Measurements from ENCODE around the gene HABP2. TPM values are rescaled to one million over a fixed set of nuclear protein-coding genes. Genes with fewer than 3 reads are reported as not detected.
A peak's percentile ranks its signal among the peaks of the same experiment; 100 is the strongest.

The HABP2 gene
- polyA plus RNA-seq, 4 donors, result 0.89 to 16.3 (median 1.9) TPM; not detected in 1

DNA sequence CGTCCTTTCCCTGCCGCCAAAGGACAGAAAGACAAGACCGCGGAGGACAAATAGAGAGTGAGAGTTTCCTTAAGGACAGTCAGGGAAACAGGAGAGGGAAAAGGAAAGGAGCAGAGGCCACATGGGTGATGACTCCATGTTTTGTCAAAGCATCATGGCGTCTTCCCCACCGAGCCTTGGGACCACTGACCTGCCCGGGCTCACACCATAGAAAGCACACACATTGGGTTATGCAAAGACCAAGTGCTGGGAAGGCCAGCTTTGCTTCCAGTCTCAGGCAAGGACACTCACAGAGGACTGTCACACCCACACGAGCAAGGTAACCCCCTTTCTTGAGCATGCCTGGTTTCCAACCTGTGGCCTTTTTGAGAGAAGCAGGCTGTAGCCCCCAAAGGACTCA, 23.3 kb upstream of the HABP2 start:
- Histone ChIP-seq H3K9me3 (ENCODE audit: control insufficient read depth in 2 of 2, insufficient read depth in 1 of 2, low read depth in 1 of 2, low read length in 1 of 2) (no peaks in the 10 kb centered on the region), H3K27me3 (ENCODE audit: control insufficient read depth in 3 of 3, insufficient read depth in 3 of 3, low read length in 3 of 3) (no peaks in the 10 kb centered on the region), H3K27ac (ENCODE audit: low read depth in 1 of 3, low read length in 2 of 3) (no peak overlapping the region), H3K4me1 (ENCODE audit: control insufficient read depth in 3 of 3, insufficient read depth in 2 of 3, low read depth in 1 of 3, low read length in 2 of 3) (no peaks in the 10 kb centered on the region), H3K4me3 (ENCODE audit: low read depth in 1 of 3, low read length in 3 of 3) (no peak overlapping the region), H3K36me3 (ENCODE audit: control insufficient read depth in 3 of 3, insufficient read depth in 2 of 3, low read depth in 1 of 3, low read length in 3 of 3) (no peaks in the 10 kb centered on the region)
- no peak for FAIRE-seq
- 87 to 93% (median 93%) methylated on average over 8 of the region's 8 CpGs for WGBS, 3 donors
- no peak for DNase-seq

- 82 to 91% (median 88%) methylated on average over 13 of the region's 13 CpGs for WGBS, 3 donors
- no peak overlapping the region for H3K4me3 ChIP-seq (ENCODE audit: low read depth in 1 of 3, low read length in 3 of 3)
Measured at GRCh38 chr10:113530476-113530875, 22.4 kb upstream of the HABP2 start.

DNA sequence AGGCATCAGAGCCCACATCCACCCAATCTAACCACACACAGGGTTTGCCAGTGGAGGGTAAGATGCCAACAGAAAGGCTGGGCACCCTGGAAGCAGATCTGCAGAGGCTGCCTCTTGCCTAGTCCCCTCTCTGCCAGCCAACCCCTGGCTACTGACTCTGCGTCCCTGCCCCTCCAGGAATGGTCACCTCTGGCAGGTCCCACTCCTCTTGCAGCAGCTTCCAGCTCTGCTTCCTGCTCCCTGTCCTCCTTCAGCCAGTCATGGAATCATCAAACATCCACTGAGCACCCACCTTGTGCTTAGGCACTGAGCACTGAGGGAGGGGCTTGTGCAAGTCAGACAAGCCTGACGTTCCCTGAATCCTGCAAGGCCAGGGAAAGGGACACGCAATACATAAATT, 20.1 kb upstream of the HABP2 start:
- DNase-seq (no peak), FAIRE-seq (no peak)
- WGBS, 3 donors, result 83 to 95% (median 95%) methylated on average over 3 of the region's 3 CpGs
- Histone ChIP-seq H3K4me3 (ENCODE audit: low read depth in 1 of 3, low read length in 3 of 3) (no peak overlapping the region), H3K9me3 (ENCODE audit: control insufficient read depth in 2 of 2, insufficient read depth in 1 of 2, low read depth in 1 of 2, low read length in 1 of 2) (no peaks in the 10 kb centered on the region), H3K4me1 (ENCODE audit: control insufficient read depth in 3 of 3, insufficient read depth in 2 of 3, low read depth in 1 of 3, low read length in 2 of 3) (peaks cover 0 to 3% (median 0%) of the 10 kb centered on the region in 3 donors), H3K27ac (ENCODE audit: low read depth in 1 of 3, low read length in 2 of 3) (no peak overlapping the region), H3K36me3 (ENCODE audit: control insufficient read depth in 3 of 3, insufficient read depth in 2 of 3, low read depth in 1 of 3, low read length in 3 of 3) (no peaks in the 10 kb centered on the region), H3K27me3 (ENCODE audit: control insufficient read depth in 3 of 3, insufficient read depth in 3 of 3, low read length in 3 of 3) (no peaks in the 10 kb centered on the region)

More at GRCh38 chr10:113530476-113530875, 22.4 kb upstream of the HABP2 start:
- no peak for FAIRE-seq
- Histone ChIP-seq H3K27me3 (ENCODE audit: control insufficient read depth in 3 of 3, insufficient read depth in 3 of 3, low read length in 3 of 3) (no peaks in the 10 kb centered on the region), H3K4me1 (ENCODE audit: control insufficient read depth in 3 of 3, insufficient read depth in 2 of 3, low read depth in 1 of 3, low read length in 2 of 3) (no peaks in the 10 kb centered on the region), H3K36me3 (ENCODE audit: control insufficient read depth in 3 of 3, insufficient read depth in 2 of 3, low read depth in 1 of 3, low read length in 3 of 3) (no peaks in the 10 kb centered on the region), H3K9me3 (ENCODE audit: control insufficient read depth in 2 of 2, insufficient read depth in 1 of 2, low read depth in 1 of 2, low read length in 1 of 2) (no peaks in the 10 kb centered on the region), H3K27ac (ENCODE audit: low read depth in 1 of 3, low read length in 2 of 3) (no peak overlapping the region)
- no peak for DNase-seq

- no peaks in the 10 kb centered on the region for H3K36me3 ChIP-seq (ENCODE audit: control insufficient read depth in 3 of 3, insufficient read depth in 2 of 3, low read depth in 1 of 3, low read length in 3 of 3)
- 80 to 84% (median 82%) methylated on average over 6 of the region's 6 CpGs for WGBS, 3 donors
- no peak for FAIRE-seq
- no peak for DNase-seq
- H3K27ac ChIP-seq (ENCODE audit: low read depth in 1 of 3, low read length in 2 of 3), result no peak overlapping the region
- H3K9me3 ChIP-seq (ENCODE audit: control insufficient read depth in 2 of 2, insufficient read depth in 1 of 2, low read depth in 1 of 2, low read length in 1 of 2), result no peaks in the 10 kb centered on the region
- no peaks in the 10 kb centered on the region for H3K27me3 ChIP-seq (ENCODE audit: control insufficient read depth in 3 of 3, insufficient read depth in 3 of 3, low read length in 3 of 3)
- peaks cover 0 to 8% (median 0%) of the 10 kb centered on the region in 3 donors for H3K4me1 ChIP-seq (ENCODE audit: control insufficient read depth in 3 of 3, insufficient read depth in 2 of 3, low read depth in 1 of 3, low read length in 2 of 3)
- no peak overlapping the region for H3K4me3 ChIP-seq (ENCODE audit: low read depth in 1 of 3, low read length in 3 of 3)
Measured at GRCh38 chr10:113533801-113534200, 19.1 kb upstream of the HABP2 start.

GRCh38 chr10:113534423-113534822, 18.4 kb upstream of the HABP2 start:
- Histone ChIP-seq H3K9me3 (ENCODE audit: control insufficient read depth in 2 of 2, insufficient read depth in 1 of 2, low read depth in 1 of 2, low read length in 1 of 2) (no peaks in the 10 kb centered on the region), H3K27ac (ENCODE audit: low read depth in 1 of 3, low read length in 2 of 3) (no peak overlapping the region), H3K36me3 (ENCODE audit: control insufficient read depth in 3 of 3, insufficient read depth in 2 of 3, low read depth in 1 of 3, low read length in 3 of 3) (no peaks in the 10 kb centered on the region), H3K4me1 (ENCODE audit: control insufficient read depth in 3 of 3, insufficient read depth in 2 of 3, low read depth in 1 of 3, low read length in 2 of 3) (peaks cover 0 to 13% (median 0%) of the 10 kb centered on the region in 3 donors), H3K4me3 (ENCODE audit: low read depth in 1 of 3, low read length in 3 of 3) (no peak overlapping the region), H3K27me3 (ENCODE audit: control insufficient read depth in 3 of 3, insufficient read depth in 3 of 3, low read length in 3 of 3) (no peaks in the 10 kb centered on the region)
- 77 to 89% (median 80%) methylated on average over 4 of the region's 4 CpGs for WGBS, 3 donors
- FAIRE-seq (no peak), DNase-seq (no peak)

DNA sequence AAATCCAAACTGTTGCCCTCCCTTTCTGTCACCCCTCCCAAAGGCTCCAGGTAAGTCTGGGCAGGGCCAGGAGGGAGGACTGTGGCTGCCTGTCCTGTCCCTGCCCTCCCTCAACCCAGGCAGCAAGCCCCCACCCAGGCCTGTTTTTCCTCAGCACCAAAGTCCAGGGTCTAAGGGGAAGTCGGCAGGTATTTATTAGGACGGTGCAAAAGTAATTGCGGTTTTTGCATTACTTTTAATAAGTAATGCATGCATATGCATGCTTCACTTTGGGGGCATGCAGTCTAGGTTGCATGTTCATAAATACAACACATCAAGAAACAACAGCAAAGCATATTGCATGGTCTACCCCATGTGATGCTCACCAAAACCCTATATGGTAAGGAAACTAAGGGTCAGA, 15.2 kb upstream of the HABP2 start:
- no peaks in the 10 kb centered on the region for H3K27me3 ChIP-seq (ENCODE audit: control insufficient read depth in 3 of 3, insufficient read depth in 3 of 3, low read length in 3 of 3)
- no peak overlapping the region for H3K27ac ChIP-seq (ENCODE audit: low read depth in 1 of 3, low read length in 2 of 3)
- H3K4me3 ChIP-seq (ENCODE audit: low read depth in 1 of 3, low read length in 3 of 3), result no peak overlapping the region
- H3K9me3 ChIP-seq (ENCODE audit: control insufficient read depth in 2 of 2, insufficient read depth in 1 of 2, low read depth in 1 of 2, low read length in 1 of 2), result no peaks in the 10 kb centered on the region
- H3K36me3 ChIP-seq (ENCODE audit: control insufficient read depth in 3 of 3, insufficient read depth in 2 of 3, low read depth in 1 of 3, low read length in 3 of 3), result no peaks in the 10 kb centered on the region
- WGBS, 3 donors, result 10 to 75% (median 46%) methylated on average over 3 of the region's 3 CpGs
- DNase-seq (peak in 1 of 2 donors; percentile 58), FAIRE-seq (no peak)
- H3K4me1 ChIP-seq (ENCODE audit: control insufficient read depth in 3 of 3, insufficient read depth in 2 of 3, low read depth in 1 of 3, low read length in 2 of 3), result peaks cover 0 to 18% (median 0%) of the 10 kb centered on the region in 3 donors

- DNase-seq (peak in 1 of 2 donors; percentile 45), FAIRE-seq (no peak)
- Histone ChIP-seq H3K9me3 (ENCODE audit: control insufficient read depth in 2 of 2, insufficient read depth in 1 of 2, low read depth in 1 of 2, low read length in 1 of 2) (no peaks in the 10 kb centered on the region), H3K4me3 (ENCODE audit: low read depth in 1 of 3, low read length in 3 of 3) (no peak overlapping the region), H3K27me3 (ENCODE audit: control insufficient read depth in 3 of 3, insufficient read depth in 3 of 3, low read length in 3 of 3) (no peaks in the 10 kb centered on the region), H3K36me3 (ENCODE audit: control insufficient read depth in 3 of 3, insufficient read depth in 2 of 3, low read depth in 1 of 3, low read length in 3 of 3) (no peaks in the 10 kb centered on the region), H3K27ac (ENCODE audit: low read depth in 1 of 3, low read length in 2 of 3) (no peak overlapping the region), H3K4me1 (ENCODE audit: control insufficient read depth in 3 of 3, insufficient read depth in 2 of 3, low read depth in 1 of 3, low read length in 2 of 3) (peaks cover 0 to 18% (median 0%) of the 10 kb centered on the region in 3 donors)
- 83 to 88% (median 84%) methylated on average over 1 of the region's 1 CpG for WGBS, 3 donors
Measured at GRCh38 chr10:113538151-113538550, 14.7 kb upstream of the HABP2 start.

DNA sequence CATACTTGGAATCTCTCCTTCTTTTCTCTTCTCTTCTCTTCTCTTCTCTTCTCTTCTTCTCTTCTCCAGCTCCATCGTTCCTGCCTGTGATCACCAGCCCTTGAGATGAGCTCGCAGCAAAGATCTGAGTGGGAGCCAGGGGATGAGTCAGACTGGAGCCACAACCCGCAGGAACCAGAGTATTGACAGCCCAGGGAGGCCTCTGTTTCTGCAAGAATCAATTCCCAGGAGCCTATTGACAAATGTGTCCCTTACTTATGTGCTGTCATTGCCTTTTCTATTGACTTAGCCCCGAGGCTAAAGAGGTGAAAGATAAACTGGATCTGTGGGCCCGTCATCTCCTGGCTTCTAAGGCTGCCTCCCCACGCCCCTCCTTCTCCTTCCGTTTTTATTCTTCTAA, 13.1 kb upstream of the HABP2 start:
- no peaks in the 10 kb centered on the region for H3K9me3 ChIP-seq (ENCODE audit: control insufficient read depth in 2 of 2, insufficient read depth in 1 of 2, low read depth in 1 of 2, low read length in 1 of 2)
- no peak overlapping the region for H3K4me3 ChIP-seq (ENCODE audit: low read depth in 1 of 3, low read length in 3 of 3)
- DNase-seq (no peak), FAIRE-seq (no peak)
- H3K27ac ChIP-seq (ENCODE audit: low read depth in 1 of 3, low read length in 2 of 3), result no peak overlapping the region
- WGBS, 3 donors, result 63 to 71% (median 70%) methylated on average over 7 of the region's 7 CpGs
- peaks cover 0 to 18% (median 0%) of the 10 kb centered on the region in 3 donors for H3K4me1 ChIP-seq (ENCODE audit: control insufficient read depth in 3 of 3, insufficient read depth in 2 of 3, low read depth in 1 of 3, low read length in 2 of 3)
- H3K27me3 ChIP-seq (ENCODE audit: control insufficient read depth in 3 of 3, insufficient read depth in 3 of 3, low read length in 3 of 3), result no peaks in the 10 kb centered on the region
- H3K36me3 ChIP-seq (ENCODE audit: control insufficient read depth in 3 of 3, insufficient read depth in 2 of 3, low read depth in 1 of 3, low read length in 3 of 3), result no peaks in the 10 kb centered on the region

- 20 to 66% (median 38%) methylated on average over 7 of the region's 7 CpGs for WGBS, 3 donors
- no peaks in the 10 kb centered on the region for H3K36me3 ChIP-seq (ENCODE audit: control insufficient read depth in 3 of 3, insufficient read depth in 2 of 3, low read depth in 1 of 3, low read length in 3 of 3)
- H3K27me3 ChIP-seq (ENCODE audit: control insufficient read depth in 3 of 3, insufficient read depth in 3 of 3, low read length in 3 of 3), result no peaks in the 10 kb centered on the region
- H3K27ac ChIP-seq (ENCODE audit: low read depth in 1 of 3, low read length in 2 of 3), result no peak overlapping the region
- no peak for FAIRE-seq
- DNase-seq, result peak in 1 of 2 donors; percentile 35
- no peaks in the 10 kb centered on the region for H3K9me3 ChIP-seq (ENCODE audit: control insufficient read depth in 2 of 2, insufficient read depth in 1 of 2, low read depth in 1 of 2, low read length in 1 of 2)
- peaks cover 0 to 18% (median 0%) of the 10 kb centered on the region in 3 donors for H3K4me1 ChIP-seq (ENCODE audit: control insufficient read depth in 3 of 3, insufficient read depth in 2 of 3, low read depth in 1 of 3, low read length in 2 of 3)
- no peak overlapping the region for H3K4me3 ChIP-seq (ENCODE audit: low read depth in 1 of 3, low read length in 3 of 3)
Measured at GRCh38 chr10:113540845-113541548, 11.9 kb upstream of the HABP2 start.

Measured in small intestine (tissue), 7 donors.